Activated naive CD4-positive, alpha-beta T cell treated with anti-CD3 and anti-CD28 coated beads for 36 hours (primary cell): ENCODE data around the gene PC. TPM values are rescaled to one million over a fixed set of nuclear protein-coding genes. Genes with fewer than 3 reads are reported as not detected.

Source experiments
- CTCF ChIA-PET: fragments of 350-600 bp; sonication (Branson Sonifier 250); formaldehyde crosslinking; loops from one replicate; lab custom pipeline; 2021; ENCODE audit warnings: antibody characterized with exemption; lab: Charles Lee
- DNase-seq: peaks from one replicate; pipeline ENCODE4 v3.0.0-alpha.2; 2020
- H3K27ac Mint-ChIP-seq: one replicate; pipeline ENCODE4 v1.8.0; 2021; ENCODE audit warnings: mild to moderate bottlenecking, mixed read lengths
- H3K27me3 Mint-ChIP-seq: one replicate; pipeline ENCODE4 v1.8.0; 2021; ENCODE audit warnings: low read depth, mixed read lengths
- H3K36me3 Mint-ChIP-seq: one replicate; pipeline ENCODE4 v1.8.0; 2021; ENCODE audit warnings: low read depth, mixed read lengths
- H3K4me1 Mint-ChIP-seq: one replicate; pipeline ENCODE4 v1.8.0; 2021; ENCODE audit warnings: low read depth, mixed read lengths
- H3K4me3 Mint-ChIP-seq: one replicate; pipeline ENCODE4 v1.8.0; 2021; ENCODE audit warnings: mild to moderate bottlenecking, moderate library complexity, mixed read lengths
- H3K9me3 Mint-ChIP-seq: one replicate; pipeline ENCODE4 v1.8.0; 2021; ENCODE audit warnings: mixed read lengths
- intact Hi-C: fragments of 100-400 bp; cut with micrococcal nuclease; formaldehyde crosslinking; loops from one replicate; pipeline ENCODE4 v1.15.1; 2023
- total RNA-seq, 2 experiments: library from RNA; stranded (reverse); gene quantifications; one replicate each; pipeline ENCODE4 v1.2.3, GENCODE V29; 2021

The PC gene
- total RNA-seq, 2 experiments from 2014 or later, result 8.0 to 9.4 TPM

DNA sequence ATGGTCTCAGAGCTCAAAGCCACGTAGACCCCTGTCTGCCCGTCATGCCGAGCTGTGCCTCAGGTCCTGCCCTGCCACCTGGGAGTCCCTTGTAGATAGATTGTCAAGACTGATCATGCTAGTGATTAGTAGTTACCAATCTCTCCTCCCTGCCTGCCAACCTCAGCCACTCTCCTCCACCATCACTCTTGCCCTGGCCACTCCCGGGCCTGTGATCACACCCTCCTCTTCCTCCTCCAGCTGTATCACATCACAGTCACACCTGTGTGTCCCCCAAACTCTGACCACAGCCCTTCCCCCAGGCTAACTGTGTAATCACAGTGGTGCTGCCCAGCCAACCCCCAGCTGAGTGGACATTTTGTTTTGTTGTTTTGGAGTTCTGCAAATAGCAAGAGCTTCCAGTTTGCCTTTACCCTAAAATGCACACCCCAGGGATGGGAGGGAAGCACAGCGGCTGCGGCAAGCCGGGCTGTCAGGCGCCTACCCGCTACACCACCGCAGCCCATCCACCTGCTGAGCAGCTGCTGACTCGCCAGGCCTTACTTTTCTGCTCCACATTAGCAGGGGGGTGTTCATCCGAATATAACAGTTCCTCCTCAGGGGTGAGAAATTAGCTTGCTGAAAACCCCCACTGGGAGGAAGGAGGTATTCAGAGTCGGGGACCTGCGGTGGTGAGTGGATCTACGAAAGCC, 55.6 kb downstream of the PC start:
- no peak overlapping the region for H3K4me3 Mint-ChIP-seq
- CTCF ChIA-PET, result interaction anchor here (0.6 kb wide), 1 partner anchor 389 kb away, joined by 3 read pairs; no protein-coding TSS in a partner anchor
- no peak for DNase-seq
- H3K9me3 Mint-ChIP-seq, result no peaks in the 10 kb centered on the region
- no peaks in the 10 kb centered on the region for H3K4me1 Mint-ChIP-seq
- H3K36me3 Mint-ChIP-seq, result no peaks in the 10 kb centered on the region
- no peaks in the 10 kb centered on the region for H3K27me3 Mint-ChIP-seq
- no peak overlapping the region for H3K27ac Mint-ChIP-seq
- intact Hi-C loops, result no loop called here

DNA sequence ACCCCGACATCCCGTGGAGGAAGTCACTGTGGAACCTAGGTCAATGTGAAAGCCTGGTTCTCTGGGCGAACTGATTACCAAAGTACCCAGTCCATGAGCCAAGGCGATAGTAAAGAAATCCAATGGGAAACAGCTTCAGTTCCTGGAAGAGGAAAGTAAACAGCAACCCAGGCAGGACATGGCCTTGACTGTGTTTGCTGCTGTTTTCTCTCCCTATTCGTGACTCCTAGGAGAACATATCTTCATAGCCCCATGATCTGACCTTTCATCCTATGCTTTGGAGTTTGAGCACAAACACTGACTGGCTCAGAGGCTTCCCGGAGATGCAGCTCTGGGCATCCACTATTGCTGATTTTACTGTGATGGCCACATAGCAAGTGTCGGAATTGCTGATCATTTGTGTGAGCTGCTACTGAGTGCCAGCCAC, 56.2 kb downstream of the PC start:
- H3K4me3 Mint-ChIP-seq, result no peak overlapping the region
- CTCF ChIA-PET, result interaction anchor here (0.6 kb wide), 2 partner anchors 118 to 390 kb away, joined by 3 read pairs; no protein-coding TSS in a partner anchor
- no peaks in the 10 kb centered on the region for H3K36me3 Mint-ChIP-seq
- no peak for DNase-seq
- no peak overlapping the region for H3K27ac Mint-ChIP-seq
- intact Hi-C loops, result no loop called here
- H3K9me3 Mint-ChIP-seq, result no peaks in the 10 kb centered on the region
- H3K4me1 Mint-ChIP-seq, result no peaks in the 10 kb centered on the region
- H3K27me3 Mint-ChIP-seq, result no peaks in the 10 kb centered on the region

DNA sequence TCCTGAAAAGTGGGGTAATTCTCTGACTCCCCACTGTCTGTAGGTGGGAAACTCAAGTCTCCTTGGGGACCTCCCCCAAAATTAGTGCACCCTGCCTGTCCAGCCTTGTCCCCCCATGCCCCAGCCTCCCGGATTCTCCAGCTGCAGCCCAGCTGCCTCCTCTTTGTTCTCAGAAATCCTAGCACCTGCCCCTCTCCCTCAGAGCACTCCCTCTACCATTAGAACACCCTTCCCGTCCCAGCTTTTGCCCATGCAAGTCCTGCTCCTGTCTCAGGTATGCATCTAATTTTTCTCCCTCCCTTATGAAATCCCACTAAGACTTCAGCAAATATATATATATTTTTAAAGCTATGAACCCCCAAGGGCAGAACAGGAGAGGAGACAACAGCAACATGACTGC, 64.0 kb downstream of the PC start:
- Mint-ChIP-seq H3K4me3 (no peak overlapping the region), H3K36me3 (no peaks in the 10 kb centered on the region), H3K27me3 (no peaks in the 10 kb centered on the region), H3K4me1 (peaks cover 8% of the 10 kb centered on the region), H3K9me3 (no peaks in the 10 kb centered on the region), H3K27ac (no peak overlapping the region)
- intact Hi-C loops, result loop anchor here (5.0 kb wide), 2 partner anchors 83 to 128 kb away; partner anchors contain the start of genes C11orf86 and SYT12
- CTCF ChIA-PET, result interaction anchor here (0.6 to 1.2 kb wide), 2 partner anchors 11 to 67 kb away, joined by 3 read pairs; no protein-coding TSS in a partner anchor
- DNase-seq, result no peak

DNA sequence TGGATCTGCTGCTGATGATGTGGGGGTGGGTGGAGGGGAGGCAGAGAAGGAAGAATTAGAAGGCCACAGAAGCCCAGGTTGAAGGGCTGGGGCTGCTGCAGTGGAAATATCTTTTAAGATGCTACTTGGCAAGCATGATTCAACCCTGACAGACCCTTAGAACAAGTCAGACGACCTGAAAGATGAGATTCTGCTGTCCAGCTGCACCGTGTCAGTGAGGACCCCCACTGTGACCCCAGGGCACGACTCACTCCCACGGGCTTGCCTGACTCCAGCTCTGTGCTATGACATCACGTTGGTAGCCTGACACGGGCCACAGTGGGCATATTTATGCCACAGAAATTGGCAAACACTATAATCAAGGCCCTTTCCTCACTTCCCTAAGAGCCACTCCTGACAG, 65.3 kb downstream of the PC start:
- no peaks in the 10 kb centered on the region for H3K36me3 Mint-ChIP-seq
- no peaks in the 10 kb centered on the region for H3K27me3 Mint-ChIP-seq
- intact Hi-C loops, result loop anchor here (5.0 kb wide), 2 partner anchors 84 to 129 kb away; partner anchors contain the start of genes C11orf86 and SYT12
- peaks cover 8% of the 10 kb centered on the region for H3K4me1 Mint-ChIP-seq
- DNase-seq, result no peak
- CTCF ChIA-PET, result interaction anchor here (1.1 kb wide), 1 partner anchor 9 kb away, joined by 5 read pairs; no protein-coding TSS in a partner anchor
- H3K27ac Mint-ChIP-seq, result no peak overlapping the region
- H3K4me3 Mint-ChIP-seq, result no peak overlapping the region
- H3K9me3 Mint-ChIP-seq, result no peaks in the 10 kb centered on the region

DNA sequence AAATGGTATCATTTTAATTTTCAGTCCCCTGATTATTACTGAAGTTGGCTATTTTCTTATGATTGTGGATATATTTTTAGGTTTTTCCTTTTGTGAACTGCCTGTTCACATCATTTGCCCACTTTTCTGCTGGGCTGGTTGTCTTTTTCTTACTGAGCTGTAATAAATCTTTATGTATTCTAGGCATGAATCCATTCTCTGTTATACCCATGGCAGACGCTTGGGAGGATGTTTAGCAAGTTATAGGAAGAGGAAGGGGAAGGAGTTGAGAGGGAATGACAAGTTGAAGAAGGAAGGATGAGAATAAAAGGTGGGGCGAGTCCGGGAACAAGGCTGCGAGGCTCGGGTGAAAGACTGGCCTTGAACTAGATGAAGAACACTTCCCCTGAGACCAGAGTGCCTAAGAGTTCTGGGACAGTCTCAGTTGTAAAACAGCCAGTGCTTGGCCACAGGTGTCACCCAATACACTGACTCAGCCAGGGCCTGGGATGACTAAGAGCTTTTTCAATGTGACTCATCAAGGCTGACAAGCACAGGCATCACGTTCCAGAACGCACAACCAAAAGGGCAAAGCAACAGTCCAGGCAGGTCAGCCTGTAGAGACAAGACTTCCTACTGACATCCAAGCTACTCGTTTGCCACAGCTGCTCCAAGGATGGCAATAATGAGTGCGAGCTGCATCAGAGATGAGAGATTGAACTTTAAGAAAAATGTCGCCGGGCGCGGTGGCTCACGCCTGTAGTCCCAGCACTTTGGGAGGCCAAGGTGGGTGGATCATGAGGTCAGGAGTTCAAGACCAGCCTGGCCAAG, 66.1 kb downstream of the PC start:
- intact Hi-C loops, result loop anchor here (5.0 kb wide), 2 partner anchors 85 to 130 kb away; partner anchors contain the start of genes C11orf86 and SYT12
- peak; percentile 80 for DNase-seq
- Mint-ChIP-seq H3K27me3 (no peaks in the 10 kb centered on the region), H3K4me1 (peaks cover 8% of the 10 kb centered on the region), H3K4me3 (no peak overlapping the region), H3K36me3 (no peaks in the 10 kb centered on the region), H3K9me3 (no peaks in the 10 kb centered on the region), H3K27ac (no peak overlapping the region)
- CTCF ChIA-PET, result interaction anchor here (1.1 kb wide), 1 partner anchor 8 kb away, joined by 5 read pairs; no protein-coding TSS in a partner anchor

DNA sequence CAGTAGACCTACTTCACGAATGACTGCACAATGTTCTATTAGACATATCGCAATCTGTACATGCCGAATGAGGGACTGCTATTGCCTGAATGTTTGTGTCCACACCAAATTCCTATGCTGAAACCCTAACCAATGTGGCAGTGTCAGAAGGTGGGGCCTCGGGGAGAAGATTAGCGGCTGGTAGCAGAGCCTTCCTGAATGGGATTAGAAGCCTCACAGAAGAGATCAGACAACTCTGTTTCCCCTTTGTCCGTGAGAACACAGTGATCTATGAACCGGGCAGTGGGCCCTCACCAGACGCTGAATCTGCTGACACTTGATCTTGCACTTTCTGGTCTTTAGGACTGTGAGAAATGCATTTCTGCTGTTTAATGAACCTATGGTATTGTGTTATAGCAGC, 68.2 kb downstream of the PC start:
- H3K27ac Mint-ChIP-seq, result no peak overlapping the region
- no peaks in the 10 kb centered on the region for H3K27me3 Mint-ChIP-seq
- no peak for DNase-seq
- H3K36me3 Mint-ChIP-seq, result no peaks in the 10 kb centered on the region
- no peak overlapping the region for H3K4me3 Mint-ChIP-seq
- CTCF ChIA-PET, result no interaction called here
- H3K9me3 Mint-ChIP-seq, result no peaks in the 10 kb centered on the region
- peaks cover 8% of the 10 kb centered on the region for H3K4me1 Mint-ChIP-seq
- intact Hi-C loops, result loop anchor here (5.0 kb wide), 2 partner anchors 87 to 132 kb away; partner anchors contain the start of genes C11orf86 and SYT12

DNA sequence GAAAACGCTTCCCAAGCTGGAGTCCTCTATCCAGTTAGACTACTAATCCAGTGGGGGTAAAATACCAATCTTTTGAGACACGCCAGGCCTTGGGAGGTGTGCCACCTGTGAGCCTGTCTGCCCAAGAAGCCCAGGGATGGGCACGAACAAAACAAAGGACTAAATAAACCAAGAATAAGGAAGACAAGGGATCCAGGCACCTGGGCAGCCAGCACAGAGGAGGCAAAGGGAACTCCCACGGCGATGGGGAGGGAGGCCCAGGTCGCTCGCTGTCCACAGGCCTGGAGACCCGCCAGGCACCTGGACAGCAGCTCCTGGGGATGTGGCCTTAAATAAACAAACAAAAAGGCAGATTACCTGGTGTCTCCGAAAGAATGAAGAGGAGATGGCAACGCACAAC, 69.9 kb downstream of the PC start:
- H3K4me3 Mint-ChIP-seq, result no peak overlapping the region
- H3K4me1 Mint-ChIP-seq, result peaks cover 8% of the 10 kb centered on the region
- no peak for DNase-seq
- intact Hi-C loops, result no loop called here
- H3K27me3 Mint-ChIP-seq, result no peaks in the 10 kb centered on the region
- no peaks in the 10 kb centered on the region for H3K9me3 Mint-ChIP-seq
- CTCF ChIA-PET, result interaction anchor here (0.6 kb wide), 1 partner anchor 51 kb away, joined by 3 read pairs; no protein-coding TSS in a partner anchor
- H3K36me3 Mint-ChIP-seq, result no peaks in the 10 kb centered on the region
- H3K27ac Mint-ChIP-seq, result no peak overlapping the region

DNA sequence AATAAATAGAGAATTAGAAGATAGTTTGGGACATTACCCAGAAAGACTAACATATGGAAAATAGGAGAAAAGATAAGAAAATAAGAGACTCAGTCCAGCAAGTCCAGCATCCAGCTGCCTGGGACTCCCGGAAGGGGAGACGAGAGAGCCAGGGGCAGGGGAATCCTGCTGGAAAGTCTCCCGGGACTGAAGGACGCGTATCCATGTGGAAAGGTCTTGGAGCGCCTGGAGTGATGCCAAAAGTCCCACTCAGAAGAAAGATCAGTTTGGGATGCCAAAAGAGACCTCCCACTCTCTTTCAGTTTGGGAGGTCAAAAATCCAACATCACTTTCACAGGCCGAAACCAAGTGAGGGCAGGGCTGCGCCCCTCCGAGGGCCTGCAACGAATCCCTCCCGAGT, 70.7 kb downstream of the PC start:
- intact Hi-C loops, result no loop called here
- DNase-seq, result no peak
- no peaks in the 10 kb centered on the region for H3K27me3 Mint-ChIP-seq
- peaks cover 8% of the 10 kb centered on the region for H3K4me1 Mint-ChIP-seq
- H3K36me3 Mint-ChIP-seq, result no peaks in the 10 kb centered on the region
- no peak overlapping the region for H3K27ac Mint-ChIP-seq
- H3K4me3 Mint-ChIP-seq, result no peak overlapping the region
- no peaks in the 10 kb centered on the region for H3K9me3 Mint-ChIP-seq
- CTCF ChIA-PET, result no interaction called here

DNA sequence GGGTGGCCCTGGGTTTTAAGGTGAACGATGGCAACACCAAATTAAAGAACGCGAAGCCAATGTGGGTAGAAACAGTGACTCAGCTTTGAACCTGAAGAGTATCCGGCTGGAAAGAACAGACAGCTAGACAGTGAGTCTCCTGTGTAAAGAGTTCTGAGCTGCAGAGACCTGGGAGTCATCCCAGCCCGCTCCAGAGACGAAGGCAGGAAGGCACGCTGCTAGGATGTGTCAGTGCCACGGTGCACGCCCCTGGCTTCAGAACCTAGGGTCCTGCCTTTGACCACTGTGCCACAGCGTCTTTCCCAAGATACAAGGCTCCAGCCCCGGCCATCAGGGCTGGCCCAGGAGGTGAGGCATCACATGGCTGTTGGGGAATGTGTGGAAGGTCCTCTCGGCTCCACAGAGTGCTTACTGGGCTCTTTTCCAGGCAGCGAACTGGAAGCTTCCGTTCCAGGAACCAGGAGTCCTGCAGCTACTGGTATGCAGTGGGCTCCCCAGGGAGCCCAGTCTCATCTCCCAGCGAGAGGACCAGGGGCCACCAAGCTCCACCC, 71.4 kb downstream of the PC start:
- Mint-ChIP-seq H3K27ac (no peak overlapping the region), H3K27me3 (no peaks in the 10 kb centered on the region), H3K4me1 (peaks cover under 1% of the 10 kb centered on the region), H3K4me3 (no peak overlapping the region), H3K36me3 (no peaks in the 10 kb centered on the region), H3K9me3 (no peaks in the 10 kb centered on the region)
- intact Hi-C loops, result no loop called here
- CTCF ChIA-PET, result no interaction called here
- no peak for DNase-seq

DNA sequence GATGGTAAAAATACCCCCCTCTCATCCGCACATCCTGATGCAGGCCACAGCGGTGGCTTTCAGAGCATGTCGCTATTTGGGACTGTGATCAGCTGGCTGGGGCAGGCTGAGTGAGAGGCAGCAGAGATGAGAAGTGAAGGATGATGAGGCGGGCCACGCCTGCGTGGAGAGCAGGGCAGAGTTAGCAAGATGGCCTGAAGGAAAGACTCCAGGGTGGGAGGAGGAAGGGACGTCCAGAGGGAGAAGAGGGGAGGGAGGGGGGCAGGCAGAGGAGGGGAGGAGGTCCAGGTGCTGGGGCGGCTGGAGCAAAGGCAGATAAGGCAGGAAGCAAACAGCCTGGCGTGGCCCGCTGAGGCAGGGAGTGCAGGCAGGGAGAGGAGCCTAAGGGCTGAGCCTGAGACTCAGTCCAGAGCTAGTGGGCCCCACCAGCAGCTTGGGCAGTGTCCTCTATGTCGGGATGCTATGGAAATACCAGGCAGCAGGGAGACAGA, 72.2 kb downstream of the PC start:
- CTCF ChIA-PET, result no interaction called here
- no peak overlapping the region for H3K27ac Mint-ChIP-seq
- H3K9me3 Mint-ChIP-seq, result no peaks in the 10 kb centered on the region
- intact Hi-C loops, result no loop called here
- no peak overlapping the region for H3K4me3 Mint-ChIP-seq
- H3K27me3 Mint-ChIP-seq, result no peaks in the 10 kb centered on the region
- no peak for DNase-seq
- H3K36me3 Mint-ChIP-seq, result no peaks in the 10 kb centered on the region
- peaks cover 5% of the 10 kb centered on the region for H3K4me1 Mint-ChIP-seq

DNA sequence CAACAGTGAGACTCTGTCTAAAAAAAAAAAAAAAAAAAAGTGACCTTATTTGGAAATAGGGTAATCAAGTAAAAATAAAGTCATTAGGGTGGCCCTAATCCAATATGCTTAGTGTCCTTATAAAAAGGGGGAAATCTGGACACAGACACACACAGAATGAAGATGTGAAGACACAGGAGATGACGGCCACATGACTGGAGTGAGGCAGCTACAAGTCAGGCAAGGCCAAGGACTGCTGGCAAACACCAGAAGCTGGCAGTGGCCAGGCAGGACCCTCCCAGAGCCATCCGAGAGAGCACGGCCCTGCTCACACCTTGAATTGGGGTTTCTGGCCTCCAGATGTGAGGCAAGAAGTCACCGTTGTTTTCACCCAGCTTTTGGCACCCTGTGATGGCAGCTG, 72.7 kb downstream of the PC start:
- H3K4me1 Mint-ChIP-seq, result peaks cover 11% of the 10 kb centered on the region
- H3K4me3 Mint-ChIP-seq, result no peak overlapping the region
- no peaks in the 10 kb centered on the region for H3K36me3 Mint-ChIP-seq
- no peak for DNase-seq
- H3K27ac Mint-ChIP-seq, result no peak overlapping the region
- intact Hi-C loops, result no loop called here
- H3K27me3 Mint-ChIP-seq, result no peaks in the 10 kb centered on the region
- CTCF ChIA-PET, result no interaction called here
- H3K9me3 Mint-ChIP-seq, result no peaks in the 10 kb centered on the region

DNA sequence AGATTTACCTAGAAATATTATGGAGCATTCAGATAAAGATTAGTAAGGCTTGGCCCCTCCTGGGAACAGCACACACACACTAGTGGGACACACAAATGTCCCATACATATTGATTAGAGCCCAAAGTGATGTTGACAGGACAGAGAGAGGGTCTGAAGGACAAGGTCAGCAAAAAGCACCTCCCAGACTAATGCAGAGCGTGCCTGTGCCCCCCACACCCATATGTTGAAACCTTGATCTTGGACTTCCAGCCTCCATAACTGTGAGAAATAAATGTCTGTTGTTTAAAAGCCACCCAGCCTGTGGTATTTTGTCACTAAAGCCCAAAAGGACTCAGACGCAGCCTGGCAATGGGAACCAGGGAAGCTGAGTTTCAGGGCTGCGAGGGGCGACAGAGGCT, 73.7 kb downstream of the PC start:
- peaks cover 16% of the 10 kb centered on the region for H3K4me1 Mint-ChIP-seq
- CTCF ChIA-PET, result interaction anchor here (0.5 to 1.4 kb wide), 6 partner anchors 8 to 192 kb away, joined by 3 to 5 read pairs (median 4); no protein-coding TSS in a partner anchor
- DNase-seq, result no peak
- no peaks in the 10 kb centered on the region for H3K27me3 Mint-ChIP-seq
- no peaks in the 10 kb centered on the region for H3K36me3 Mint-ChIP-seq
- no peaks in the 10 kb centered on the region for H3K9me3 Mint-ChIP-seq
- H3K27ac Mint-ChIP-seq, result no peak overlapping the region
- intact Hi-C loops, result loop anchor here (5.0 kb wide), 1 partner anchor 42 kb away; the partner anchor contains the start of gene RCE1
- no peak overlapping the region for H3K4me3 Mint-ChIP-seq
